HG03045 (cell line): ENCODE measurements around the gene EPAS1.

Source experiments
- ATAC-seq: cut with Tn5 transposase; IDR thresholded peaks from one replicate; pipeline ENCODE4 v1.9.1; 2021; ENCODE audit warnings: mild to moderate bottlenecking, moderate library complexity; ENCODE audit not compliant: unreplicated experiment

EPAS1 gene

GRCh38 chr2:46296840-46297545, at the start of gene EPAS1:
TSS of gene EPAS1 (plus strand) at chr2:46297407. CDS start at chr2:46297912, 505 bp downstream.
- ATAC-seq = peak; percentile 84

GRCh38 chr2:46248171-46248570, 49.0 kb upstream of the EPAS1 start:
- ATAC-seq = no peak

- ATAC-seq = no peak
These were observed 47.6 kb upstream of the EPAS1 start for GRCh38 chr2:46249654-46250053.

GRCh38 chr2:46252891-46253659, 44.1 kb upstream of the EPAS1 start:
- no peak for ATAC-seq

- no peak for ATAC-seq
These were observed 42.7 kb upstream of the EPAS1 start for GRCh38 chr2:46254474-46254873.

GRCh38 chr2:46256563-46257142, 40.6 kb upstream of the EPAS1 start:
- ATAC-seq = no peak

GRCh38 chr2:46257476-46257875, 39.7 kb upstream of the EPAS1 start:
- no peak for ATAC-seq

GRCh38 chr2:46257980-46258379, 39.2 kb upstream of the EPAS1 start:
- no peak for ATAC-seq

- ATAC-seq = no peak
These were observed 38.0 kb upstream of the EPAS1 start for GRCh38 chr2:46258937-46259776.

- ATAC-seq = no peak
These were observed 37.4 kb upstream of the EPAS1 start for GRCh38 chr2:46259777-46260168.

- no peak for ATAC-seq
These were observed 36.9 kb upstream of the EPAS1 start for GRCh38 chr2:46260305-46260704.

- ATAC-seq = no peak
These were observed 34.8 kb upstream of the EPAS1 start for GRCh38 chr2:46262248-46262938.

GRCh38 chr2:46263347-46263746, 33.9 kb upstream of the EPAS1 start:
- ATAC-seq = no peak

GRCh38 chr2:46264447-46264846, 32.8 kb upstream of the EPAS1 start:
- ATAC-seq = no peak

GRCh38 chr2:46266134-46266533, 31.1 kb upstream of the EPAS1 start:
- ATAC-seq = no peak

- no peak for ATAC-seq
These were observed 29.6 kb upstream of the EPAS1 start for GRCh38 chr2:46267616-46268015.

GRCh38 chr2:46268196-46268595, 29.0 kb upstream of the EPAS1 start:
- ATAC-seq = no peak

GRCh38 chr2:46269001-46269400, 28.2 kb upstream of the EPAS1 start:
- no peak for ATAC-seq

- ATAC-seq = no peak
These were observed 27.5 kb upstream of the EPAS1 start for GRCh38 chr2:46269544-46270273.

GRCh38 chr2:46270384-46270783, 26.8 kb upstream of the EPAS1 start:
- no peak for ATAC-seq
